IPS DF 4.7 (cell line): Measurements from ENCODE around the gene TMEM101.
"Not testable (repeated sequence)": the region's sequence is repeated elsewhere in the genome, so short reads cannot be mapped to it uniquely, and the experiment has no call there.

Experiments
- DNase-seq: peaks from one replicate; pipeline ENCODE4 v3.0.0-alpha.2; 2013; ENCODE audit warnings: low spot score; ENCODE audit errors: extremely low read depth

Gene TMEM101

DNA sequence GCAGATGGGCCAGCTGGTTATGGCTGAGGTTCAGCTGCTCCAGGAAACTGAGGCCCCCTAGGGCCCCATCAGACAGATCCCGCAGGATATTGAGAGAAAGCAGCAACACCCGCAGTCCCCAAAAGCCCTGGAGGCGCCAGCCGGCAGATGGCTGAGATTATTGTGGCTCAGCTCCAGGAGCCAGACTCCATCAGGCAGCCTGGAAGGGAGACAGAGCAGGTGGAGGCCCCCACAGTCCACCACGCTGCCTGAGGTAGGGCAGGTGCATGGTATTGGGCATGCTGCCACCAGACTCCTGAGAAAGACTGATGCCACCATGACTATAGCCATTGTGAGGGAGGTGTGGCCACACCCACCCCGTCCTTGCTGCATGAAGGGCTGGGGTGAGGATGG is 9.5 kb upstream of the TMEM101 start:
- DNase-seq, result no peak

DNA sequence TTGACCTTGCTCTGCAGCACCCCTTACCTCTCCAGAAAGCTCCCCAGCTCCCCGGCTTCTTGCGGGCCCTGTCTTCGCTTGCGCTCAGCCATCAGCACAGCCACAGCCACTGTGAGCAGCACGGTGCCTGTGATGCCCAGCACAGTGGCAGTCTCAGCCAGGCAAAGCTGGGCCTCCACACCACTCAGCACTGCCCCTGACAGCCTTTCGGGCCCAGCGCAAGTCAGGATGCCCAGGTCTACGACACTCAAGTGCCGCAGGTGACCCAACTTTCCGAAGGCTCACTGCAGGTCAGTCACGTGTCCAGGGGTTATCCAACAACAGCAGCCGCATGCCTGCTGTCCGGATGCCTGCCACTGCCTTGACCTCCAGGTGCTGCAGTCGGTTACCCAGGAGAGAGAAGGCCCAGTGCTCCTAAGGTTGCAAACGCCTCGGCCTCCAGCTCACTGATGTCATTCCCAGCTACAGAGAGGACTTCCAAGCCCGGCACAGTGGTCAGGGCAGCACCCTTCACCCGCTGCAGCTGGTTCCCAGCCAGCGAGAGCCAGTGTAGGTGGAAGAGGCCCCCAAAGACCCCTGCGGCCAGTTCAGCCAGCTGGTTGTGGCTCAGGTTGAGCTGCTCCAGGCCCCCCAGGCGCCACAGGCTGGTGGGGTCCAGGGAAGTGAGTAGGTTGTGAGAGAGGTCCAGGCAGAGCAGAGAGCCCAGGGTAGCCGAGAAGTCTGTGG is 8.9 kb upstream of the TMEM101 start:
- no peak for DNase-seq

- DNase-seq, result no peak
Observed at GRCh38 chr17:44022246-44022645, 7.5 kb upstream of the TMEM101 start.

- not testable (repeated sequence) for DNase-seq
Observed at GRCh38 chr17:44021227-44021626, 6.5 kb upstream of the TMEM101 start.

GRCh38 chr17:44014133-44014436 is 678 bp downstream of the TMEM101 start:
- DNase-seq, result no peak

- no peak for DNase-seq
Observed at GRCh38 chr17:44012874-44013273, 1.9 kb downstream of the TMEM101 start.

- no peak for DNase-seq
Observed at GRCh38 chr17:44012391-44012790, 2.4 kb downstream of the TMEM101 start.

DNA sequence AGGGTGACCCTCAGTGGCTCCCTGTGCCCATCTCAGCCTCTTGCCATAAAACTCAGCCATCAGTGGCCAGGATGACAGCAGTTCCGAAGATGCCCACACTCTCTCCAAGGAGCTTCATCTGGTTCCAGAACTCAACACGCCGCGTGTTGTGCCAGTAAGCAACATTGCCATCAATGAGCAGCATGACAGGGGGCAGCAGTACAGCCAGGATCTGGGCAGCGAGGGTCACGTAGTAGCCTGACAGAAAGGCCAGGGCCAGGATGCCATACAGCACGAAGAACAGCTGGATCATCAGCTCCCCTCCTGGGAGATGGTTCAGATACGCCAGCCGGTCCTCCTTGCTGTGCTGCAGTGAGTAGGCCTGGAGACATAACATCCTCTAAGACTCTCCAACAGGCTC is 2.9 kb downstream of the TMEM101 start:
- no peak for DNase-seq

DNA sequence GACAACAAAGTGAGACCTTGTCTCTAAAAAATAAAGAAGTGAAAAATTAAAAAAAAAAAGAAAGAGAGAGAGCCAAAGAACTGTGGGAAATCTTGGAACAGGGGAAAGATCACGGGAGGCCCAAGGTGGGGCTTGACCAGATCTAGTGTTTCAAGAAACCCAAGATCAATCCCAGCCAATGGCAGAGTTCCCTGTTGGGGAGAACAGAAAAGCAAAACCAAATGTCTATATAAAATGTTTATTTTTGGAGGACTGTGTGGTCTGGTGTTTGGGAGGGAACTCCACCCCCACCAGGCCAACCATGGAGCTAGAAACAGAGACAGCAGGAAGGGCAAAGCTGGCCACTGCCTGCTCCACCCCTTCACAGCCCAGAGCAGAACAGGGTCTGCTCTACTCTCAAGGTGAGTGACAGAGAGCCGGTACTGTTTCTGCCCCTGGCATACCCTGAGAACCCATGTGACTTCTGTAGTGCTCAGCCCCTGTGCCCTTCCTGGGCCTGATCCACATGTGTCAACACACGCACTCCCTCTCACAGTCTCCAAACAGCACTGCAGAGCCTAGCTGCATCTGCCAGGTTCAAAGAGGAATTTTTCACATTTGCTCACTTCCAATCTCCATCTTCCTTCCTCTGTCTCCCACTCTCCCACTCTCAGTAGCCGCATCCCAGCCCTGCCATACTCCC is 3.7 kb downstream of the TMEM101 start:
- no peak for DNase-seq

- no peak for DNase-seq
Observed at GRCh38 chr17:44008205-44008909, 6.4 kb downstream of the TMEM101 start.

DNA sequence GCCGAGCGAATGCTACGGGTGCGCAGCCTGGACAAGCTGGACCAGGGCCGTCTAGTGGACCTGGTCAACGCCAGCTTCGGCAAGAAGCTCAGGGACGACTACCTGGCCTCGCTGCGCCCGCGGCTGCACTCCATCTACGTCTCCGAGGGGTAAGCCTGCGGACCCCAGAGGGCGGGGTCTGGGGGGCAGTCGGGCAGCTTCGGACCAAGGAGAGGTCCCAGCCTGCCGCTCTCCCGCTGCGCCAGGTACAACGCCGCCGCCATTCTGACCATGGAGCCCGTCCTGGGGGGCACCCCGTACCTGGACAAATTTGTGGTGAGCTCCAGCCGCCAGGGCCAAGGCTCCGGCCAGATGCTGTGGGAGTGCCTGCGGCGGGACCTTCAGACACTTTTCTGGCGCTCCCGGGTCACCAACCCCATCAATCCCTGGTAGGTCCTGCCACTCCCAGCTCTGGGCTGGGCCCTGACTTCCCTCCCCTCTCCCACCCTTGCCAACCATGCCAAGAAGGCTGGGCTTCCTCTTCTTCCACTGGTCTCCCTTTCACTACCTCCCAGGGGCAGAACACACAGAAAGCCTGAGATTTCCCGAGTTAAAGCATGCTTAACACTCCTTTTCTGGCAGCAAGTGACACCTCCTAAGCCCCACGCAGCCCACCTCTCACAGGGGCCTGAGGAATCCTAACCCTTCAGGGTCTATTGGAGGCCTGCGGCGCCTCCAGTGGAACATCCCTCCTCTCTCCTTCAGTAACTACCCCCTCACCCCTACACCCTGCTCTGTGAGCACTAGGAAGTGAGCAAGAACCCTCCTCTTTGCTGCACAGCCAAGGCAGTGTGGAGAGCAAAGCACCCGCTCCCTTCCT is 7.2 kb downstream of the TMEM101 start:
- no peak for DNase-seq

DNA sequence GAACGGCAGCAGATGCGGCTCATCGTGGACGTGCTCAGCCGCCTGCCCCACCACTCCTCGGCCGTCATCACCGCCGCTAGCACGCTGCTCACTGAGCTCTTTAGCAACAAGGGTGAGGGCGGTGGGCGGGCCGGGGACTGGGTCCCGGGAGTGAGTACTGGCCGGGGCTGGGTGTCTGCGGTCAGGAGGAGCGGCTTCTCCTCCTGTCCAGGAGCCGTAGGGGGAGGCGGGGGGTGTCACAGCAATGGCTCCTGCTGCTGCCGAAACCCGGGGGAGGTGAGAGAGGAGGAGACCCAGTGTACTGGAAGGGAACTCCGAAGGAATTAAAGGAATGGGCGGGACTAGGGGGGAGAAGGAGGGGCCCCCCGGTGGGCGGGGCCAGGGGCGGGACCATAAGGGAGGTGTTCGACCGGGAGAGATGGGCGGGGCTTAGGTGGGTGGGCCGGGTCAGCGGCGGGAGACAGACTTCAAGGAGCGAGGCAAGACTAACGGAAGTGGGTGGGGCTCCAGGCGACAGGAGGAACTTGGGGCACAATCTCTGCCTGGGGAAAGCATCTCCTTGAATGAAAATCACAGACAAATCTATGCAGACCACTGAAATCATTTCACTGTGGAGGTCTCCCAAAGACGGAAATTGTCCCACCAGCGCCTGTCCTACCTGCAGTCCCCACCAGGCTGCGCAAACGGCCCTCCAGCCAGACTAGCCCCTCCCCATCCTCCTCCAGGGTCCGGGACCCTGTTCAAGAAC is 8.0 kb downstream of the TMEM101 start:
- DNase-seq, result no peak

DNA sequence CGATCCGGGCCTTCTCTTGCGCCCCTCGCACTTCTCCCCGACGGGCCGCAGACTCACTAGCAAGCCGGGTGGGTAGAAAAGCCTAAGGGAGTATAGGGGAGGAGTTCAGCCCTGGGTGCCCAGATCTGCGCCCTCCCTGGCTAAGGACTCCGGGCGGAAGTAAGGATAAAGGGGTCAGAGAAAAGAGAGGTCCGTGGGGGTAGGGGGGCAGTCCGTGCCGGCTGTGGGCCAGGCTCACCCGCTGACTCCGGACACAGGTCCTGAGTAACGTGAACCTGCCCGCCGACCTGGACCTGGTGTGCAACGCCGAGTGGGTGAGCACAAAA is 8.5 kb downstream of the TMEM101 start:
- no peak for DNase-seq

DNA sequence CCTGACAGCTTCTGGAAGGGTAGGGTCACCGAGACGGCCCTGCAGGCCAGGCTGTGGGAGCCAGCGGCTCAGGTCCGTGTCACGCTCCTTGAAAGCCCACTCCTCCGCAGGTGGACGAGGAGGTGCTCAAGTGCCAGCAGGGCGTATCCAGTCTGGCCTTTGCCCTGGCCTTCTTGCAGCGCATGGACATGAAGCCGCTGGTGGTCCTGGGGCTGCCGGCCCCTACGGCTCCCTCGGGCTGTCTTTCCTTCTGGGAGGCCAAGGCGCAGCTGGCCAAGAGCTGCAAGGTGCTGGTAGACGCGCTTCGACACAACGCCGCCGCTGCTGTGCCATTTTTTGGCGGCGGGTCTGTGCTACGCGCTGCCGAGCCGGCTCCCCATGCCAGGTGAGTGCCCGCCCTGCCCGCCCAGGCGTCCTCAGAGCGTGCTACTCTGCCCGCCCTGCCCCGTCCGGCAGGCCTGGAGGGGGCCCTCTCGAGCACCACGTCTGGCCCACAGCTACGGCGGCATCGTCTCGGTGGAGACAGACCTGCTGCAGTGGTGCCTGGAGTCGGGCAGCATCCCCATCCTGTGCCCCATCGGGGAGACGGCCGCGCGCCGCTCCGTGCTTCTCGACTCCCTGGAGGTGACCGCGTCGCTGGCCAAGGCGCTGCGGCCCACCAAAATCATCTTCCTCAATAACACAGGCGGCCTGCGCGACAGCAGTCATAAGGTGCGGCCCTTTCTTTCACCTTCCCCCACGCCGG is 9.1 kb downstream of the TMEM101 start:
- no peak for DNase-seq

DNA sequence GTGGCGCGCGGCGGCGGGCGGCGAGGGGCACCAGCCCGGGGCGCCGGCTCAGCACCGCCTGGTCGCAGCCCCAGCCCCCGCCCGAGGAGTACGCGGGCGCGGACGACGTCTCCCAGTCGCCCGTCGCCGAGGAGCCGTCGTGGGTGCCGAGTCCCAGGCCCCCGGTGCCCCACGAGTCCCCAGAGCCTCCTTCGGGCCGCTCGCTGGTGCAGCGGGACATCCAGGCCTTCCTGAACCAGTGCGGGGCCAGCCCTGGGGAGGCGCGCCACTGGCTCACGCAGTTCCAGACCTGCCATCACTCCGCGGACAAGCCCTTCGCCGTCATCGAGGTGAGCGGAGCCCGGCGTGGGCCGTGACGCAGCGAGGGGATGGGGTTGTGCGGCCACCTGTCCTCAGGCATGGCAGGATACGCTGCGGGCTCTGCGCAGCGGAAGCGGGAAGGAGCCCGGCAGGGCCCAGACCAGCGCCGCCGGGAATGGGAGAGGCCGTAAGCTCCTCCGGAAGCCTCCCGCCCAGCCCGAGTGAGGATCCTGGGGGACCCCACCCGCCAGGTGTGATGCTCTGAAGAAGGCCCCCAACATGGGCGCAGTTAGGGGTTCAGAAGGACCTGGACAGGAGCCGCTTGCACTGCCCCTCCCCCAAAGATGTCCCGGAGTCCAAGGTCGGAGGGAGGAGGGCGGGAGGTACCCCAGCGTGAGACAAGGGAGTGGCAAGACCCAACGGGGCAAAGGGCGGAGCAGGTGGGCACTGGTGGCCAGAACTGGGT is 9.8 kb downstream of the TMEM101 start:
- DNase-seq, result no peak

GRCh38 chr17:44004077-44004760 is 10.5 kb downstream of the TMEM101 start, which contains the start of gene NAGS:
TSS of gene NAGS (plus strand) at chr17:44004622. CDS start at chr17:44004664, 42 bp downstream.
- DNase-seq, result no peak

DNA sequence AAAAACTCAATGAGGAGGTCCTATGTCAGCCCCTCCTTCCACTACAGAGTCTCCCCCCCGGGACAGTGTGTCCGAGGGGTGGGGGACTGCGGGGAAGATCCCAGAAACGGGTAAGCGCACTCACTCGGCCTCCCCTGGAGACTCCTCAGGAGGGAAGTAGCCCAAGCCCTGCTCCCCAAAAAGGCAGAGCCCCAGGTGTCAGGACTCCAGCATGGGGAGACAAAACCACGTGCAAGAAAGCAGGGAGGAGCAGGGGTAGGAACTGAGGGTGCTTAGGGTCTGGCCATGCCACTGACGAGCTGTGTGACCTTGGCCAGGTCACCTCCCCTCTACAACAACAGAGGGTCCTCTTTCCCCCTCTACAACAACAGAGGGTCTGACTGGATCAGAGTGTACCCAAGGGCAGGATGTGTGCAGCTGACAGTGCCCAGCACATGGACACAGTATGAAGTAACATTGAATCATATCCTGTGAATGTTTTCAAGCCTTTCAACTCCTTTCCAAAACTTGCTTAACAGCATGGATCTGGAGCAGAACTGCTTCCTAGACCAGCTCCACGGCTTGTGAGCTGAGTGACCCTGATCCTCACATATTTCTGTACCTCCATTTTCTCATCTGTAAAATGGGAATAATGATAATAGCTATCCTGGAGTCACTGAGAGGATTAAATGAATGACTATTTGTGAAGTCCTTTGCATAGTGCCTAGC is 12.5 kb downstream of the TMEM101 start:
- no peak for DNase-seq

GRCh38 chr17:44001461-44001920 is 13.3 kb downstream of the TMEM101 start:
- DNase-seq, result no peak
